HUES6 (cell line): ENCODE results near the gene CDX1.
"Not testable (repeated sequence)": the region's sequence is repeated elsewhere in the genome, so short reads cannot be mapped to it uniquely, and the experiment has no call there.

Source experiments
- H3K27ac ChIP-seq: 2 replicates; pipeline ENCODE4 v1.7.0; 2013; ENCODE audit warnings: low read depth, mild to moderate bottlenecking, low read length, inconsistent platforms
- H3K27me3 ChIP-seq: 2 replicates; pipeline ENCODE4 v1.6.1; 2013; ENCODE audit warnings: low read length; ENCODE audit not compliant: control insufficient read depth, insufficient read depth
- H3K36me3 ChIP-seq: 2 replicates; pipeline ENCODE4 v1.6.1; 2013; ENCODE audit warnings: low read length; ENCODE audit not compliant: control insufficient read depth, insufficient read depth
- H3K4me1 ChIP-seq: 2 replicates; pipeline ENCODE4 v1.6.1; 2013; ENCODE audit warnings: low read length; ENCODE audit not compliant: control insufficient read depth, insufficient read depth
- H3K4me3 ChIP-seq: 2 replicates; pipeline ENCODE4 v1.5.1; 2013; ENCODE audit warnings: low read depth, low read length
- H3K9ac ChIP-seq: one replicate; pipeline ENCODE4 v1.6.1; 2013; ENCODE audit warnings: mild to moderate bottlenecking, low read length
- H3K9me3 ChIP-seq: 2 replicates; pipeline ENCODE4 v1.6.1; 2013; ENCODE audit warnings: low read depth, low read length; ENCODE audit not compliant: control insufficient read depth, insufficient read depth

CDX1 gene

DNA sequence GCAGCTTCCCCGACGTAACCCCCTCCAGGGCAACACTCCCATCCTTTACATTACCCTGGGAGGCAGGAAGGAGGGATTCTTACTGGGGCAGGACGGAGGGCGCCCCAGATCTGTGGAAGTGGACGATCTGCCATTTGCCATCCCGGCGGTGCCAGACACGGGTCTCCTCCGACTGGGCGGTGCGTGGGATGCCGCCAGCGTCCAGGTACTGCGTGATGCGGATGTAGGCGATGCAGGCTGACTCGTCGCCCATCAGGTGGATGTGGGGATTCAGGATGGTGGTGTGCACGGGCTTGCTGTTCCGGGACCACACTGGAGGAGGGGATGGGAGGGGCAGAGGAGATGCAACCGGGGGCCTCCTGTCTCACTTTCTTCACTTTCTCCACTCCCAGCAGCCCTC lies 56.3 kb downstream of the CDX1 start:
- H3K36me3 ChIP-seq: no peaks in the 10 kb centered on the region
- no peak overlapping the region for H3K4me3 ChIP-seq
- H3K4me1 ChIP-seq: peaks cover 10% of the 10 kb centered on the region; the same call in 1 of the 2 replicates
- peaks cover 2% of the 10 kb centered on the region; the same call in 1 of the 2 replicates for H3K27me3 ChIP-seq
- H3K27ac ChIP-seq: no peak overlapping the region
- no peak overlapping the region for H3K9ac ChIP-seq
- H3K9me3 ChIP-seq: no peaks in the 10 kb centered on the region

DNA sequence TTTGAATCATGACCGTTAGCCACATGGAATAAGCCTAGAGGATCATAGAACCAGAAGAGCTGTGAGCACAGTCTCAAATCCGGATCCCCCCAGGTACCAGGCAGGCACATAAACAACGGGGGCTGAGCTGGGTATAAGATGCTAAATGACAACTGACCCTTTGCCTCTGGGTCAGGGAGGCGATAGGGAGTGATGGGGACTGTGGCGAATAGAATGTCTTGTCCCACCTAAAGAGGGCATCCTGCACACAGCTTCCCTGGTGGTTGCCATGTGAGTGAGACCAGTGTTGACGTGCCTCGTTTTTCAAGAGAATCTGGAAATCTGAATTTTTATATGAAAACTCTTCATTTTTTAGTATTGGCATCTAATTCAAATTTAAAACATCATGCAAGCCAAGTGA lies 56.9 kb downstream of the CDX1 start:
- H3K4me1 ChIP-seq: peaks cover 9% of the 10 kb centered on the region; the same call in 1 of the 2 replicates
- no peaks in the 10 kb centered on the region for H3K36me3 ChIP-seq
- no peaks in the 10 kb centered on the region for H3K9me3 ChIP-seq
- no peaks in the 10 kb centered on the region for H3K27me3 ChIP-seq
- no peak overlapping the region for H3K27ac ChIP-seq
- no peak overlapping the region for H3K4me3 ChIP-seq
- H3K9ac ChIP-seq: no peak overlapping the region

DNA sequence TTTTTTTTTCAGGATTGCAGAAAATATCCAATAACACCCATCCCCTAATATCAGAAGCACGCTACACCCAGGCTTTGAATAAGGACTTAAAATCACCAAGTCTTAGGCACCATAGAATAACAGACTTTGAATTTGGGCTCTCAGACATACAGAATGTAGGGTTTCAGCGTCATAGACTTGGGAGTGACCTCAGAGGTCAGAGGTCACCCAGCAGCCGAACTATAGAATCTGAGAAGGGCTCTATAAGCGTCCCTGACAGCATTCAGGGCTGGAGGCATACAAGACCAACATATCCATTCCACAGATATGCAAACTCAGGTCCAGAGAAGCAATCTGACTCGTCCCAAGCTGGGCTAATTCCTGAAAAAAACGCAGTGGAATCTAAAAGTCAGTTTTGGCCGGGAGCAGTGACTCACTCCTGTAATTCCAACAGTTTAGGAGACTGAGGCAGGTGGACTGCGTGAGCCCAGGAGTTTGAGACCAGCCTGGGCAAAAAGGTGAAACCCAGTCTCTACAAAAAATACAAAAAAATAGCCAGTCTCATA lies 58.0 kb downstream of the CDX1 start:
- no peaks in the 10 kb centered on the region for H3K9me3 ChIP-seq
- peaks cover 9% of the 10 kb centered on the region; the same call in 1 of the 2 replicates for H3K4me1 ChIP-seq
- no peaks in the 10 kb centered on the region for H3K27me3 ChIP-seq
- H3K36me3 ChIP-seq: no peaks in the 10 kb centered on the region
- H3K27ac ChIP-seq: no peak overlapping the region
- H3K4me3 ChIP-seq: no peak overlapping the region
- H3K9ac ChIP-seq: no peak overlapping the region

DNA sequence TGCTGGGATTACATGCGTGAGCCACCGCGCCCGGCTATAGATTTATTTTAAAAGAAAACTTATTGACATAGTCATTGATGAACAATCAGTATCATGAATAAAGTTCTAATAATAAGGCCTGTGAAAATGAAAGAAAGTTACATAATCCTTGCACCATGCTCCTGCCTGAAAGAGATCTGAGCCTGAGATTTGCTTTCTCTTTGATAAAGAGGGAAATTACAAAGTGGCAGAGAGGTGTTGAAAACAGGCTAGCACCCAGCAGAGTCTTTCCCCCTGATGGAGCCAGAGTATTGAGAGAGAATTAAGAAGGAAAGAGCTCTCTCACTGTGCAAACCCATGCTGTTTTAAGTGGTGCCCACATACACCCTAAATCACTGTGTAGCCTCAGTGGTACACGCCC lies 60.5 kb downstream of the CDX1 start:
- Histone ChIP-seq H3K27me3 (no peaks in the 10 kb centered on the region), H3K4me3 (no peak overlapping the region), H3K36me3 (no peaks in the 10 kb centered on the region), H3K27ac (no peak overlapping the region), H3K9me3 (no peaks in the 10 kb centered on the region), H3K9ac (no peak overlapping the region), H3K4me1 (peaks cover 9% of the 10 kb centered on the region; the same call in 1 of the 2 replicates)

DNA sequence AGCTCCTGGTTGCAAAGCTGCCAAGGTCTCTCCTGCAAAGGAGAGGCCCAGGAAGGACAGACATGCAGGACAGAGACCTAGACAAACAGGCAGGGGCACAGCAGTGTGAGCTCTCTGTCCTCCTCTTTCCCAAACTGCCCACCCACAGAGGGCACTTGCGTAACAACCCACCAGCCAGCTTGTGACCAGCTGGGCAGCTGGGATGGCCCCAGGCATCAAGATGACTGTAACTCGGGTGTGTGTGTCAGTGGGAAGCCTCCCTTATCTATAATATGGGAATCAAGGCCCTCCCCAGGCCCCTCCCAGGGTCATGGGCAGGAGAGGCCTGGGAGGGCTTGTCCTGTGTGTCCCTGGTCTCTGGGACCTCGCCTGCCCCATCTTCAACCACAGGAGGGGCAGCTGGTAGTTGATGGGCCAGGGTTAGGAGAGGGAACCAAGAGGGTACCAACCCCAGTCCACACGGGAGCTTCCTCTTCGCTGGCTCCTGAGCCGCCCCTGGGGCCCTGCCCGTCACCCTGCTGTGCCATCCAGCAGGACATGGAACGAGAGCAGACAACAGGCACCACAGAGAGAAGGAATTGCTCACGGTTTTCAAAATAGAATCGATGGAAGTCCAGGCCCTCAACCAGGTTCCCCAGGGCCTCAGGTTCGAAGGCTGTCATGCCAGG lies 61.2 kb downstream of the CDX1 start:
- Histone ChIP-seq H3K4me1 (peaks cover 9% of the 10 kb centered on the region; the same call in 1 of the 2 replicates), H3K27ac (no peak overlapping the region), H3K36me3 (no peaks in the 10 kb centered on the region), H3K9me3 (no peaks in the 10 kb centered on the region), H3K9ac (no peak overlapping the region), H3K4me3 (no peak overlapping the region), H3K27me3 (no peaks in the 10 kb centered on the region)

DNA sequence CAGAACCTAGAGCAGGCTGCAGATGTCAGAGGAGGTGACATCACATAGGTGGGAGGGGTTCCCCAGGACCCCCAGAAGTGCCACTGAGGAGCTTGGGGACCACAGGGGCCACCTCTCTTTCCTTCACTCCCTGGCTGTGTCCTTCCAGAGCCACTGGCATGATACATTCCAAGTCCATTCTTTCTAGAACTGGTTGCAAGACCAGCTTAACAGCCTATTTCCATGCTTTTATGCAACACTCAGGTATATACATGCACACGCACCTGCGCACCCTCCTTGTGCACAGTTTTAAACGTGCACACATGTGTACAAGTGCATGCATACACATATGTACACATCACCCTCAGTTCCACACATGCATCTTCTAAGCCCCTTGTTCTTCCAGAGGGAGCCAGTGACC lies 63.0 kb downstream of the CDX1 start:
- no peaks in the 10 kb centered on the region for H3K36me3 ChIP-seq
- no peak overlapping the region for H3K4me3 ChIP-seq
- no peak overlapping the region for H3K27ac ChIP-seq
- no peaks in the 10 kb centered on the region for H3K27me3 ChIP-seq
- peaks cover 9% of the 10 kb centered on the region; the same call in 1 of the 2 replicates for H3K4me1 ChIP-seq
- no peak overlapping the region for H3K9ac ChIP-seq
- no peaks in the 10 kb centered on the region for H3K9me3 ChIP-seq

DNA sequence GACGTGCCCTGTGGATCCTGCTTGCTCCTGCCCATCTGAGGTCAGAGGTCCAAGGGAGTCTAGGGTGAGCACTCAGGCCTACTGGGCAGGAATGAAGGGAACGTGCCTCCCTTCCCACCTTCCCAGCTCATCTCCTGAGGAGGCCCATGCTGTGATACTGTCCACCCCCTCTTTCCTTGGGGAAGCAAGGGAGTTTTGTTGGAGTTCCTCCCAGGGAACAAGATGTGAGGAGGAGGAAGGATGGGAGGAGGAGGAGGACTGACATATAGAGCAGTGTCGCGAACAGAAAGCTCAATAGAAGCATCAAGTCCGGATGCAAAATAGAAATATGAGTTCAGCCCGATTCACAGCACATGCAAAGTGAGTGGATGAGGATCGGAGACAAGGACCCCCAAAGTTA lies 64.3 kb downstream of the CDX1 start:
- H3K9me3 ChIP-seq: no peaks in the 10 kb centered on the region
- no peak overlapping the region for H3K4me3 ChIP-seq
- no peaks in the 10 kb centered on the region for H3K27me3 ChIP-seq
- H3K27ac ChIP-seq: no peak overlapping the region
- no peak overlapping the region for H3K9ac ChIP-seq
- H3K36me3 ChIP-seq: no peaks in the 10 kb centered on the region
- peaks cover 9% of the 10 kb centered on the region; the same call in 1 of the 2 replicates for H3K4me1 ChIP-seq

DNA sequence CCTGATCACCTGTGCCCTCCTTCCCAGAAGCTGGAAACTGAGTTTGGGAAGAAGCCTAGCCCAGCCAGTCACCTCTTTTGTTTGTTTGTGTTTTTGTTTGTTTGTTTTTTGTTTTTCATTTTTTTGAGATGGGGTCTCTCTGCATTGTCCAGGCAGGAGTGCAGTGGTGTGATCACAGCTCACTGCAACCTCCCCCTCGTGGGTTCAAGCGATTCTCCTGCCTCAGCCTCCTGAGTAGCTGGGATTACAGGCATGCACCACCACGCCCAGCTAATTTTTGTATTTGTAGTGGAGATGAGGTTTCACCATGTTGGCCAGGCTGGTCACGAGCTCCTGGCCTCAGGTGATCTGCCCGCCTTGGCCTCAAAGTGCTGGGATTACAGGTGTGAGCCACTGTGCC lies 67.1 kb downstream of the CDX1 start:
- not testable (repeated sequence) for H3K4me3 ChIP-seq, H3K9ac ChIP-seq, H3K27me3 ChIP-seq, H3K27ac ChIP-seq, H3K9me3 ChIP-seq, H3K36me3 ChIP-seq, H3K4me1 ChIP-seq
